Neural cell (in vitro differentiated cells): Measurements from ENCODE around the gene ELOVL3. TPM values are rescaled to one million over a fixed set of nuclear protein-coding genes. Genes with fewer than 3 reads are reported as not detected.

Experiments
- H2AFZ ChIP-seq: fragments of 200-600, 300-800 bp; sonication (generic), shearing (Covaris generic); 2 replicates; pipeline ENCODE4 v1.6.0; 2014; ENCODE audit warnings: low read depth, mild to moderate bottlenecking, antibody characterized with exemption, low read length, moderate library complexity
- H3F3A ChIP-seq: fragments of 200-600 bp; shearing (Covaris generic); 2 replicates; pipeline ENCODE4 v1.6.1; 2016; ENCODE audit warnings: mild to moderate bottlenecking, moderate library complexity, mixed read lengths, antibody characterized with exemption, low read length; ENCODE audit not compliant: insufficient read depth, poor library complexity, severe bottlenecking
- H3K27ac ChIP-seq: fragments of 200-600, 300-800 bp; sonication (generic), shearing (Covaris generic); 2 replicates; pipeline ENCODE4 v1.5.1; 2014; ENCODE audit warnings: mild to moderate bottlenecking, low read length, moderate library complexity
- H3K27me3 ChIP-seq: fragments of 300-800, 200-600 bp; sonication (generic), shearing (Covaris generic); 2 replicates; pipeline ENCODE4 v1.6.0; 2014; ENCODE audit warnings: mild to moderate bottlenecking, low read depth, low read length, moderate library complexity; ENCODE audit not compliant: insufficient read depth
- H3K36me3 ChIP-seq: fragments of 300-800, 200-600 bp; sonication (generic), shearing (Covaris generic); 2 replicates; pipeline ENCODE4 v1.5.1; 2014; ENCODE audit warnings: mild to moderate bottlenecking, antibody characterized with exemption, low read length, moderate library complexity; ENCODE audit not compliant: insufficient read depth
- H3K4me2 ChIP-seq: fragments of 300-800, 200-600 bp; sonication (generic), shearing (Covaris generic); 2 replicates; pipeline ENCODE4 v1.6.0; 2014; ENCODE audit warnings: mild to moderate bottlenecking, low read length
- H3K4me3 ChIP-seq: fragments of 300-800, 200-600 bp; sonication (generic), shearing (Covaris generic); 2 replicates; pipeline ENCODE4 v1.5.1; 2014; ENCODE audit warnings: mild to moderate bottlenecking, low read length, moderate library complexity
- H3K79me2 ChIP-seq: fragments of 200-600 bp; shearing (Covaris generic); replicated peaks from 2 replicates; pipeline ENCODE4 v1.6.0; 2014; ENCODE audit warnings: mild to moderate bottlenecking, low read length, moderate library complexity; ENCODE audit not compliant: insufficient read depth
- H3K9ac ChIP-seq: fragments of 300-800, 200-600 bp; sonication (generic), shearing (Covaris generic); 2 replicates; pipeline ENCODE4 v1.6.1; 2016; ENCODE audit warnings: mild to moderate bottlenecking, low read length, mixed read lengths
- H3K9me2 ChIP-seq: fragments of 200-600 bp; shearing (Covaris generic); 2 replicates; pipeline ENCODE4 v1.6.1; 2016; ENCODE audit warnings: mild to moderate bottlenecking, low read length, mixed read lengths; ENCODE audit not compliant: insufficient read depth
- H3K9me3 ChIP-seq: fragments of 200-600, 300-800 bp; sonication (generic), shearing (Covaris generic); 2 replicates; pipeline ENCODE4 v1.6.1; 2016; ENCODE audit warnings: mild to moderate bottlenecking, mixed run types, low read length, moderate library complexity, mixed read lengths
- H4K20me1 ChIP-seq: fragments of 200-600 bp; shearing (Covaris generic); 2 replicates; pipeline ENCODE4 v1.6.1; 2016; ENCODE audit warnings: mild to moderate bottlenecking, mixed run types; ENCODE audit not compliant: insufficient read depth
- EP300 ChIP-seq: fragments of 450-650 bp; conservative IDR thresholded peaks from 2 replicates; pipeline ENCODE4 v1.6.1; 2014; ENCODE audit warnings: antibody characterized with exemption, mild to moderate bottlenecking, moderate library complexity; ENCODE audit not compliant: poor library complexity, severe bottlenecking
- EZH2 ChIP-seq: fragments of 200-600, 300-800 bp; shearing (Covaris generic), sonication (generic); IDR thresholded peaks from 2 replicates; pipeline ENCODE4 v1.6.1; 2014; ENCODE audit warnings: antibody characterized with exemption, low read length, borderline replicate concordance, mild to moderate bottlenecking; ENCODE audit not compliant: insufficient read depth, poor library complexity, severe bottlenecking
- MXI1 ChIP-seq: fragments of 450-650 bp; conservative IDR thresholded peaks from 2 replicates; pipeline ENCODE4 v1.6.1; 2014; ENCODE audit warnings: antibody characterized with exemption, mild to moderate bottlenecking; ENCODE audit not compliant: poor library complexity, severe bottlenecking
- POLR2AphosphoS5 ChIP-seq: IDR thresholded peaks from 2 replicates; pipeline ENCODE4 v1.6.1; 2012
- RAD21 ChIP-seq: fragments of 450-650 bp; conservative IDR thresholded peaks from 2 replicates; pipeline ENCODE4 v1.6.1; 2014; ENCODE audit warnings: antibody characterized with exemption, mild to moderate bottlenecking, moderate library complexity
- SMC3 ChIP-seq: fragments of 450-650 bp; conservative IDR thresholded peaks from 2 replicates; pipeline ENCODE4 v1.6.1; 2014; ENCODE audit warnings: antibody characterized with exemption, mild to moderate bottlenecking, moderate library complexity; ENCODE audit not compliant: poor library complexity
- TAF1 ChIP-seq: IDR thresholded peaks from 2 replicates; pipeline ENCODE4 v1.6.1; 2012; ENCODE audit warnings: low read depth
- polyA plus RNA-seq: library from polyadenylated mRNA; depleted of rRNA; stranded (reverse); fragments of >200 nt; gene quantifications from 2 replicates; pipeline ENCODE4 v1.2.3, GENCODE V29; 2014
- TF ChIP-seq, protein P1 (sequence below): IDR thresholded peaks from 2 replicates; pipeline ENCODE4 v1.6.1; 2012; ENCODE audit warnings: borderline replicate concordance
- TF ChIP-seq, protein P2 (sequence below): fragments of 450-650 bp; IDR thresholded peaks from 2 replicates; pipeline ENCODE4 v1.5.1; 2014; ENCODE audit warnings: antibody characterized with exemption, mild to moderate bottlenecking, moderate library complexity; ENCODE audit not compliant: poor library complexity, severe bottlenecking

ELOVL3 gene
- polyA plus RNA-seq, 1 donor from 2014 or later, result not detected

DNA sequence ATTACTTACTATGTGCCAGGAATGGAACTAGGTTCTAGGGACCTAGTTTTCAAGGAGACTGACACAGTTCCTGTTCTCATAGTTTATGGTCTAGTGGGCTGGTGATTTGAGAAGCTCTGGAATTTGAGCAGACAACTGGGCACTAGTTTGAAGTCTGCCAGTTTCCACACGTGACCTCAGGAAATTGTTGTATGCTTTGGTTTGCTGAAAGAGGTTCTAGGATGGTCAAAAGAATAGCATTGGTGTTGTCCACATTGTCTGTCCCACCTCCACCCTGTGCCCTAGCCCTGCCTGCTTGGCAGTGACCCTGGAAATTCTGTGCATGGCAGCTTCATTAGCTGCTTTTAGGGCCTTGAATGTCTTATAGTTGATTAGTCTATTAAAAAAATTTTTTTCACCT, 48.0 kb downstream of the ELOVL3 start:
- H3K27ac ChIP-seq, result no peak overlapping the region

DNA sequence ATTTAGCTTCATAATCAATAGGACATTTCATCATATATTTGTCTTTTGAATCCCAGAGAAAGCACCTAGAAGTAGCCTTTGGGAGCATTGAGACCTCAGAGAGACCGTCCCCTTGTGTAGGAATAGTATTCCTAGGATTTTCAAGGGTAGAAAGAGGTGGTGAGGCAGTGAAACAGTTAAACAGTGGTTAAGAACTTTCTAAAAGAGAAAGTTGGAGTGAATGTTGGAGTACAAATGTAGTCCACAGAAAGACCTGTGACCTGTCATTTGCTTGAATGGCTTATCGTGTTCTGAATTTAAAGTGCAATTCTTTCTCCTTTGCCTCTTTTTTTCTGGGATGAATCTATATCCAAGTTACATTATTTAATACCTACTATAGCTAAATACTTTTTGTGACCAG, 49.2 kb downstream of the ELOVL3 start:
- peaks cover 18% of the 10 kb centered on the region for H3K79me2 ChIP-seq
- no peaks in the 10 kb centered on the region for H3K9me2 ChIP-seq
- no peaks in the 10 kb centered on the region for H3F3A ChIP-seq
- no peak overlapping the region for H3K4me2 ChIP-seq
- TF ChIP-seq EP300 (no peak), MXI1 (no peak), EZH2 (no peak), RAD21 (no peak), POLR2AphosphoS5 (no peak), SMC3 (no peak), TAF1 (no peak)
- TF ChIP-seq, protein P1, sequence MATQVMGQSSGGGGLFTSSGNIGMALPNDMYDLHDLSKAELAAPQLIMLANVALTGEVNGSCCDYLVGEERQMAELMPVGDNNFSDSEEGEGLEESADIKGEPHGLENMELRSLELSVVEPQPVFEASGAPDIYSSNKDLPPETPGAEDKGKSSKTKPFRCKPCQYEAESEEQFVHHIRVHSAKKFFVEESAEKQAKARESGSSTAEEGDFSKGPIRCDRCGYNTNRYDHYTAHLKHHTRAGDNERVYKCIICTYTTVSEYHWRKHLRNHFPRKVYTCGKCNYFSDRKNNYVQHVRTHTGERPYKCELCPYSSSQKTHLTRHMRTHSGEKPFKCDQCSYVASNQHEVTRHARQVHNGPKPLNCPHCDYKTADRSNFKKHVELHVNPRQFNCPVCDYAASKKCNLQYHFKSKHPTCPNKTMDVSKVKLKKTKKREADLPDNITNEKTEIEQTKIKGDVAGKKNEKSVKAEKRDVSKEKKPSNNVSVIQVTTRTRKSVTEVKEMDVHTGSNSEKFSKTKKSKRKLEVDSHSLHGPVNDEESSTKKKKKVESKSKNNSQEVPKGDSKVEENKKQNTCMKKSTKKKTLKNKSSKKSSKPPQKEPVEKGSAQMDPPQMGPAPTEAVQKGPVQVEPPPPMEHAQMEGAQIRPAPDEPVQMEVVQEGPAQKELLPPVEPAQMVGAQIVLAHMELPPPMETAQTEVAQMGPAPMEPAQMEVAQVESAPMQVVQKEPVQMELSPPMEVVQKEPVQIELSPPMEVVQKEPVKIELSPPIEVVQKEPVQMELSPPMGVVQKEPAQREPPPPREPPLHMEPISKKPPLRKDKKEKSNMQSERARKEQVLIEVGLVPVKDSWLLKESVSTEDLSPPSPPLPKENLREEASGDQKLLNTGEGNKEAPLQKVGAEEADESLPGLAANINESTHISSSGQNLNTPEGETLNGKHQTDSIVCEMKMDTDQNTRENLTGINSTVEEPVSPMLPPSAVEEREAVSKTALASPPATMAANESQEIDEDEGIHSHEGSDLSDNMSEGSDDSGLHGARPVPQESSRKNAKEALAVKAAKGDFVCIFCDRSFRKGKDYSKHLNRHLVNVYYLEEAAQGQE, result no peak
- TF ChIP-seq, protein P2, sequence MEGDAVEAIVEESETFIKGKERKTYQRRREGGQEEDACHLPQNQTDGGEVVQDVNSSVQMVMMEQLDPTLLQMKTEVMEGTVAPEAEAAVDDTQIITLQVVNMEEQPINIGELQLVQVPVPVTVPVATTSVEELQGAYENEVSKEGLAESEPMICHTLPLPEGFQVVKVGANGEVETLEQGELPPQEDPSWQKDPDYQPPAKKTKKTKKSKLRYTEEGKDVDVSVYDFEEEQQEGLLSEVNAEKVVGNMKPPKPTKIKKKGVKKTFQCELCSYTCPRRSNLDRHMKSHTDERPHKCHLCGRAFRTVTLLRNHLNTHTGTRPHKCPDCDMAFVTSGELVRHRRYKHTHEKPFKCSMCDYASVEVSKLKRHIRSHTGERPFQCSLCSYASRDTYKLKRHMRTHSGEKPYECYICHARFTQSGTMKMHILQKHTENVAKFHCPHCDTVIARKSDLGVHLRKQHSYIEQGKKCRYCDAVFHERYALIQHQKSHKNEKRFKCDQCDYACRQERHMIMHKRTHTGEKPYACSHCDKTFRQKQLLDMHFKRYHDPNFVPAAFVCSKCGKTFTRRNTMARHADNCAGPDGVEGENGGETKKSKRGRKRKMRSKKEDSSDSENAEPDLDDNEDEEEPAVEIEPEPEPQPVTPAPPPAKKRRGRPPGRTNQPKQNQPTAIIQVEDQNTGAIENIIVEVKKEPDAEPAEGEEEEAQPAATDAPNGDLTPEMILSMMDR, result no peak
- no peak overlapping the region for H2AFZ ChIP-seq
- H3K9me3 ChIP-seq, result no peaks in the 10 kb centered on the region
- no peak overlapping the region for H3K27ac ChIP-seq
- H3K4me3 ChIP-seq, result no peak overlapping the region
- no peaks in the 10 kb centered on the region for H4K20me1 ChIP-seq
- no peak overlapping the region for H3K9ac ChIP-seq
- H3K36me3 ChIP-seq, result no peaks in the 10 kb centered on the region
- H3K27me3 ChIP-seq, result no peaks in the 10 kb centered on the region

More for the DNA sequence above, 48.0 kb downstream of the ELOVL3 start:
- H3K27me3 ChIP-seq, result no peaks in the 10 kb centered on the region
- no peak overlapping the region for H3K4me2 ChIP-seq
- H3F3A ChIP-seq, result no peaks in the 10 kb centered on the region
- H3K36me3 ChIP-seq, result no peaks in the 10 kb centered on the region
- no peaks in the 10 kb centered on the region for H4K20me1 ChIP-seq
- H3K9ac ChIP-seq, result no peak overlapping the region
- no peak for TF ChIP-seq MXI1
- TF ChIP-seq TAF1, result no peak
- TF ChIP-seq, protein P1, result no peak
- TF ChIP-seq EZH2, result no peak
- no peak for TF ChIP-seq POLR2AphosphoS5
- TF ChIP-seq RAD21, result no peak
- no peak for TF ChIP-seq SMC3
- TF ChIP-seq, protein P2, result no peak
- TF ChIP-seq EP300, result no peak
- no peak overlapping the region for H2AFZ ChIP-seq
- no peaks in the 10 kb centered on the region for H3K9me3 ChIP-seq
- H3K4me3 ChIP-seq, result no peak overlapping the region
- H3K9me2 ChIP-seq, result no peaks in the 10 kb centered on the region
- H3K79me2 ChIP-seq, result peaks cover 13% of the 10 kb centered on the region
